ENCODE measurements around the gene TTPAL. TPM values are rescaled to one million over a fixed set of nuclear protein-coding genes. Genes with fewer than 3 reads are reported as not detected.

Gene TTPAL
- polyA plus RNA-seq, 1 donor: 4.1 TPM

DNA sequence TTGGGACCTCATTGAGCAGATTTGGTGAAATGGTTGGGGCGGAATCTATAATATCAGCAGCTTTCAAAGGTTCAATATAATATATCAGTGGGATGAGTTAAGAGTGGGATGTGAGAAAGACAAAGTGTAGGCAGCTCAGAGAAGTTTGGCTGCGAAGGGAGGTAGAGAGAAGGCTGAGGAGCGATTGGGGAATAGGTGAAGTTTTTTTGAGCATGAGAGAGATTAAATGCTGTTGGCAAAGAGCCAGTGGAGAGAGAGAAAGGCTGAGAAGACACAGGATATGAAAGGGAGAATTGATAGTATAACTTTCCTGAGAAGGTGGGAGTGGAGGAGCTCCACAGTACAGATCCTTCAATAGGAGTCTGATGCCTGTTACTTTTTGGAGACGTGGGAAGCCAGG lies 58.3 kb downstream of the TTPAL start:
- no peak for DNase-seq (ENCODE audit: low read depth)

DNA sequence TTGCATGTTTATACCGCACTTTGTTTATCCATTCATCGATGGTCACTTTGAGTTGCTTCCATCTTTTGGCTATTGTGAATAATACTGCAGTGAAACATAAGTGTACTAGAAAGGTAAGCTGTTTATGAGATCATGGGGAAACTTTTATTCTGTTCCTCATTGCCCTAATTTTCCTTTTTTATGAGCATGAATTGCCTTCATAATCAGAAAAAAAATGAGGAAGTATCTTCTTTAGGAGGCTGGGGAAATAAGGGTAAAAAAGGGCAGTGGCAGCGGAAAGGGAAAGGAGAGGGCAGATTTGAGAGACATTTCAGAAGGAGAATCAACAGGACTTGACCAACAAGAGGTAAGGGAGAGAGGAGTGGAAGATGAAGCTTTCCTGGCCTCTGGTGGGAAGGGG lies 60.5 kb downstream of the TTPAL start:
- DNase-seq (ENCODE audit: low read depth): no peak

DNA sequence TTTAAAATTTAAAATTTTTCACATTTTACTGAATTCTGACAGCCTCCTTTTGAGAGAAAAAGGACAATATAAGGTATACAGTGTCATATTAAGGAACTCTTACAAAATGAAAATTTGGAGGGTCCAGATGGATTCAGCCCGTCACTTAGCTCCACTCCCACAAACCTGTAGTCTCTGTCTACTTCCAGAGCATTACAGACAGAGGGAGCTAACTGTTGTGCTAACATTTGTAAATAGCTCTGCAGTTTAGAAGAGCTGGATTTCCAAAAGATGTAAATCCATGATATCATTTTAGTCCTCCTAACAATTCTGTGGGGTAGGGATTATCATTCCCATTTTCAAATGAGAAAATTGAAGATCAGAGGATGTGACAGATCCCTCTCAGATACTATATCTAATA lies 62.3 kb downstream of the TTPAL start:
- no peak for DNase-seq (ENCODE audit: low read depth)

DNA sequence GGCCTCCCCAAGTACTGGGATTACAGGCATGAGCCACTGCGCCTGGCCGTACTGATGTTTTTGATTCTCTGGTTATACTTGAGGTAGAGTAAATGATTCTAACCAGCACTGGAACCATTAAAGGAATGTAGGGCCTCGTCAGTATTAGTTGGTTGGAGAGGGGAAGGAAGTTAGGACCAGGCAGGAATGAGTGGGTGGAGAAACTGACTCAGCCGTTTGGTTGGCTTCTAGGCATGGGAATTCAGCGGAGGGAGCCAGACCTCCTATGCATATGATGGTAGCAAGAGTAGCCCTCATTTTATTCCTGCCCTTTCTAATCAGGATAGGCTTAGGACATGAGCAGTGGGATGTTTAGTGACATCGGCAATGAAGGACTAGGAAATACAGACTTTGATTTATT lies 65.2 kb downstream of the TTPAL start:
- DNase-seq (ENCODE audit: low read depth): no peak

DNA sequence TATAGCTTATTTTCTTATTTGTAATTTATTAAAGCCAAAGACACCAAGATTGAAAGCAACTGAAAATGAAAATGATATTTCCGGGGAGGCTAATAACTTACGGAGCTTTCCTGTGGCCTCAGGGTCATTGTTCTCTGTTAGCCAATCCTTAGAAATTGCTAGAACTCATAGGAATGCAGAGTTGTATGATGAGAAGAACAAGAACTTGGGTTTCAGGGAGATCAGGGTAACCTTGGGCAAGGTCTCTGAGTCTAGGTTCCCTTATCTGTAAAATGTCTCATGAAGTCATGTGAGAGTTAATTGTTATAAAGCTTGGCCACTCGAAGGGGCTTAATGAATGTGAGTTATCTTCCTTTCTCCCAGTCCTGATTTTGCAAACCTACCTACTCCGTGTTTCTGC lies 66.3 kb downstream of the TTPAL start:
- DNase-seq (ENCODE audit: low read depth): no peak

DNA sequence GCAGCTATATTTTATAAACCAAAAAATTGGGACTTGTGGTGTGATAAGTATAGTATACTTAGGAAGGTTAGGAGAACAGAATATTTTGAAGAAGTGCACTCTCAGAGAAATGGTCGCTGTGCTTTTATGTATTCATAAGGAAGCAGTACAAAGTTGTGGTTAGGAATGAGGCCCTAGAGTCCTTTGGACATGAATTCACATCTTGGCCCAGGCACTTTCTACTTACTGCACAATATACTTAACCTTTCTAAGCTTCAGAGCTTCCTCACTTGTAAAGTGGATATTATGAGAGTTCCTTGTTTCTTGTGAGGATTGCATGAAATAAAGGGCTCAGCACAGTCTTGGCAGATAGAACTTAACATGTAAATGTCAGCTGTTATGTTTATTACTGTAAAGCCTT lies 67.2 kb downstream of the TTPAL start:
- DNase-seq (ENCODE audit: low read depth): no peak

DNA sequence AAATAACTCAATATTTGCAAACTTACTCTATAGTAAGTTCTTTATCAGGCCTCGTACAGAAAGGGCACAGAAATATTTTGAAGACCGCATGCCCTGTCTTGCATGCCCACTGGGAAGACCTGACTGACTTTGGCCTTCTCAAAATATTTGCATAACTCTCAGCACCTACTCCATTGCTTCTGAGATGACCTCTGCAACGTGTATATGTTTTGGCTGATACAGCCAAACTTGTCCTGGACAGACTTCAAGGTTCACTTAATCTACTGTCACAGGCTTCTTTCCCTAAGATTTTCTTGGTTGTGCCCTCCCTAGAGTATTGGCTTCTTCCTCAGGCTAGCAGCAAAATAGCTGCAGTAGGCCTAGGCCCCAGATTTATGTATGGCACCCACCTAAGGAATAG lies 67.7 kb downstream of the TTPAL start:
- DNase-seq (ENCODE audit: low read depth): no peak

Other genes starting within 250 kb of the TTPAL start
- 0.46 TPM for gene GDAP1L1, start 228.6 kb upstream of the TTPAL start, polyA plus RNA-seq (ENCODE audit: insufficient read length)
- 7.5 TPM for gene FITM2, start 164.7 kb upstream of the TTPAL start, polyA plus RNA-seq (ENCODE audit: insufficient read length)
- not detected for gene R3HDML, start 138.8 kb upstream of the TTPAL start, polyA plus RNA-seq (ENCODE audit: insufficient read length)
- not detected for gene HNF4A, start 120.2 kb upstream of the TTPAL start, polyA plus RNA-seq (ENCODE audit: insufficient read length)
- 52.6 TPM for gene SERINC3, start 46.2 kb downstream of the TTPAL start, polyA plus RNA-seq (ENCODE audit: insufficient read length)
- gene PKIG, start 106.7 kb downstream of the TTPAL start, polyA plus RNA-seq (ENCODE audit: insufficient read length): 48.1 TPM
- 5.8 TPM for gene ADA, start 175.8 kb downstream of the TTPAL start, polyA plus RNA-seq (ENCODE audit: insufficient read length)
- gene CCN5, start 239.5 kb downstream of the TTPAL start, polyA plus RNA-seq (ENCODE audit: insufficient read length): 0.06 TPM

Measured in forelimb muscle (tissue), 1 donor.